Endothelial cell of umbilical vein (primary cell): ENCODE results near the gene ABCC4.

Source experiments
- MYC ChIP-seq: IDR thresholded peaks from one replicate; pipeline ENCODE4 v1.6.1; 2011; ENCODE audit warnings: mild to moderate bottlenecking, low read depth, low read length
- POLR2A ChIP-seq: IDR thresholded peaks from 2 replicates; pipeline ENCODE4 v1.6.1; 2012; ENCODE audit warnings: low read depth, mild to moderate bottlenecking, control low read depth, low read length

- TF ChIP-seq MYC (no peak), POLR2A (no peak)
Measured at GRCh38 chr13:95197548-95197947, 103.7 kb downstream of the ABCC4 start.
